Skeletal muscle cell (primary cell): ENCODE results near the gene KDM1B.
"Not testable (repeated sequence)": the region's sequence is repeated elsewhere in the genome, so short reads cannot be mapped to it uniquely, and the experiment has no call there.

ENCODE experiments used
- DNase-seq: peaks from one replicate; pipeline ENCODE4 v3.0.0-alpha.2; 2010; ENCODE audit warnings: low read depth
- H3K4me3 ChIP-seq: 2 replicates; pipeline ENCODE4 v1.5.1; 2011; ENCODE audit warnings: low read depth, mild to moderate bottlenecking, control low read depth, low read length, moderate library complexity

Gene KDM1B

GRCh38 chr6:18148304-18149025 is 6.8 kb upstream of the KDM1B start:
- DNase-seq: peak; percentile 92

GRCh38 chr6:18151391-18151790 is 3.8 kb upstream of the KDM1B start:
- not testable (repeated sequence) for DNase-seq, H3K4me3 ChIP-seq

More at GRCh38 chr6:18148304-18149025, 6.8 kb upstream of the KDM1B start:
- H3K4me3 ChIP-seq: no peak overlapping the region

GRCh38 chr6:18151801-18152200 is 3.4 kb upstream of the KDM1B start:
- H3K4me3 ChIP-seq: no peak overlapping the region
- DNase-seq: no peak

GRCh38 chr6:18153311-18153703 is 1.9 kb upstream of the KDM1B start:
- no peak overlapping the region for H3K4me3 ChIP-seq
- no peak for DNase-seq

- peak within 1 kb of the TSS; percentile 85 for H3K4me3 ChIP-seq
- no peak for DNase-seq
Measured at GRCh38 chr6:18154507-18155149, 594 bp upstream of the KDM1B start, which contains the start of gene TPMT. Gene TPMT (minus strand): TSS chr6:18155077. CDS start chr6:18149127, 5,950 bp downstream.

GRCh38 chr6:18155864-18156421 is 721 bp downstream of the KDM1B start:
- DNase-seq: no peak
- peak overlapping the region; percentile 85 for H3K4me3 ChIP-seq

GRCh38 chr6:18160911-18161310 is 5.7 kb downstream of the KDM1B start:
- no peak overlapping the region for H3K4me3 ChIP-seq
- DNase-seq: no peak

GRCh38 chr6:18161431-18161830 is 6.2 kb downstream of the KDM1B start:
- H3K4me3 ChIP-seq: no peak overlapping the region
- DNase-seq: no peak

- no peak overlapping the region for H3K4me3 ChIP-seq
- DNase-seq: no peak
Measured at GRCh38 chr6:18162401-18162800, 7.2 kb downstream of the KDM1B start.

- no peak for DNase-seq
- H3K4me3 ChIP-seq: no peak overlapping the region
Measured at GRCh38 chr6:18165751-18166150, 10.5 kb downstream of the KDM1B start.

GRCh38 chr6:18166312-18167036 is 11.3 kb downstream of the KDM1B start:
- DNase-seq: no peak
- H3K4me3 ChIP-seq: no peak overlapping the region

GRCh38 chr6:18168264-18168663 is 13.0 kb downstream of the KDM1B start:
- no peak overlapping the region for H3K4me3 ChIP-seq
- no peak for DNase-seq

- DNase-seq: no peak
- H3K4me3 ChIP-seq: no peak overlapping the region
Measured at GRCh38 chr6:18171871-18172270, 16.6 kb downstream of the KDM1B start.

GRCh38 chr6:18176198-18176597 is 21.0 kb downstream of the KDM1B start:
- DNase-seq, H3K4me3 ChIP-seq: not testable (repeated sequence)

- no peak overlapping the region for H3K4me3 ChIP-seq
- no peak for DNase-seq
Measured at GRCh38 chr6:18177286-18177965, 22.2 kb downstream of the KDM1B start.

- DNase-seq: no peak
- no peak overlapping the region for H3K4me3 ChIP-seq
Measured at GRCh38 chr6:18178960-18179615, 23.9 kb downstream of the KDM1B start.

- no peak overlapping the region for H3K4me3 ChIP-seq
- no peak for DNase-seq
Measured at GRCh38 chr6:18179770-18180356, 24.6 kb downstream of the KDM1B start.

- DNase-seq: no peak
- no peak overlapping the region for H3K4me3 ChIP-seq
Measured at GRCh38 chr6:18182568-18182967, 27.3 kb downstream of the KDM1B start.

GRCh38 chr6:18183766-18184165 is 28.5 kb downstream of the KDM1B start:
- no peak for DNase-seq

More at GRCh38 chr6:18183766-18184165, 28.5 kb downstream of the KDM1B start:
- H3K4me3 ChIP-seq: no peak overlapping the region
